Spleen (tissue), 11 donors: ENCODE data around the gene CEP152. TPM values are rescaled to one million over a fixed set of nuclear protein-coding genes. Genes with fewer than 3 reads are reported as not detected.

ENCODE experiments used
- DNase-seq: peaks from one replicate; pipeline ENCODE4 v3.0.0-alpha.2; 2020
- H3K27ac ChIP-seq, 8 donors: fragments of 200-600 bp; sonication (generic) in 7 of 8; 1 replicate in 4 of 8; 2 replicates in 4 of 8; pipeline versions ENCODE4 v1.5.0 to v1.8.0; 2016 to 2021; ENCODE audit warnings: inconsistent platforms in 4 of 8, mild to moderate bottlenecking in 4 of 8, moderate library complexity in 1 of 8
- H3K27me3 ChIP-seq, 7 donors: fragments of 200-600 bp; sonication (generic) in 6 of 7; replicated peaks in 1 of 7; 1 replicate in 4 of 7; 2 replicates in 3 of 7; pipeline versions ENCODE4 v1.5.0 to v1.8.0; 2016 to 2021; ENCODE audit warnings: inconsistent platforms in 3 of 7, mild to moderate bottlenecking in 1 of 7
- H3K36me3 ChIP-seq, 6 donors: fragments of 200-600 bp; sonication (generic) in 5 of 6; 1 replicate in 4 of 6; 2 replicates in 2 of 6; pipeline versions ENCODE4 v1.5.0 to v1.8.0; 2016 to 2021; ENCODE audit warnings: inconsistent platforms in 2 of 6
- H3K4me1 ChIP-seq, 6 donors: fragments of 200-600 bp; sonication (generic) in 5 of 6; 1 replicate in 3 of 6; 2 replicates in 3 of 6; pipeline versions ENCODE4 v1.5.0 to v1.8.0; 2016 to 2021; ENCODE audit warnings: inconsistent platforms in 3 of 6
- H3K4me3 ChIP-seq, 8 donors: fragments of 200-600 bp; sonication (generic) in 7 of 8; 1 replicate in 4 of 8; 2 replicates in 4 of 8; pipeline versions ENCODE4 v1.5.0 to v1.8.0; 2016 to 2021; ENCODE audit warnings: inconsistent platforms in 4 of 8, mild to moderate bottlenecking in 4 of 8, moderate library complexity in 2 of 8
- H3K9me3 ChIP-seq, 8 donors: fragments of 200-600 bp; sonication (generic) in 7 of 8; 1 replicate in 4 of 8; 2 replicates in 4 of 8; pipeline versions ENCODE4 v1.5.0 to v1.8.0; 2016 to 2021; ENCODE audit warnings: inconsistent platforms in 4 of 8
- POLR2A ChIP-seq, 3 donors: fragments of 450-650 bp; IDR thresholded peaks; one replicate each; pipeline ENCODE4 v1.5.1; 2017; ENCODE audit warnings: antibody characterized with exemption in 3 of 3, mild to moderate bottlenecking in 1 of 3
- POLR2AphosphoS5 ChIP-seq, 3 donors: sonication (generic); formaldehyde crosslinking; IDR thresholded peaks; one replicate each; pipeline ENCODE4 v1.5.1; 2017; ENCODE audit warnings: antibody characterized with exemption in 3 of 3
- WGBS, 5 donors: extraction: QIAGEN DNeasy Blood & Tissue Kit in 3 of 5; methylation state at CpG; one replicate each; pipeline versions ENCODE4 v1.1.5 to v1.1.7; 2013 to 2018; 5-methylcytosine and 5-hydroxymethylcytosine counted together
- intact Hi-C: fragments of 100-400 bp; cut with DNase I; formaldehyde crosslinking; loops from one replicate; pipeline ENCODE4 v1.15.0; 2023; ENCODE audit warnings: low total_unique reads
- polyA plus RNA-seq, 3 donors: library from polyadenylated mRNA; stranded (reverse); fragments of 200-250 nt; gene quantifications; one replicate each; pipeline ENCODE4 v1.2.1, GENCODE V29; 2013
- total RNA-seq, 7 donors: library from RNA; depleted of rRNA in 3 of 7; stranded (reverse); fragments of >200 nt in 3 of 7; fragmentation: NEBNext Ultra II Directional in 4 of 7; extraction: Animal tissue kit (Norgen Biotek cat#: 25700) in 4 of 7; gene quantifications; one replicate each; pipeline versions ENCODE4 v1.1.0 to v1.2.1, GENCODE V29; 2016 to 2021
- TF ChIP-seq, protein P1 (sequence below), 11 experiments: fragments of 200-600 bp in 7 of 11; fragments of 450-650 bp in 4 of 11; sonication (generic) in 4 of 11; IDR thresholded peaks in 8 of 11; conservative IDR thresholded peaks in 3 of 11; 1 replicate in 7 of 11; 2 replicates in 4 of 11; pipeline versions ENCODE4 v1.4.0 to v1.8.0; 2016 to 2021; ENCODE audit warnings: antibody characterized with exemption in 11 of 11, inconsistent platforms in 4 of 11, mild to moderate bottlenecking in 1 of 11
- donor health status: healthy with polysubstance abuse.
- donor health status: DM: no; HTN: no; CAD: no; lungs with moderate emphysema.
- donor health status: DM: no; HTN: no; CAD: no.
- donor health status: Bipolar disorder and iron deficiency.
- donor health status: healthy.
- donor health status: DM: no; HTN: no; CAD: no.
- donor health status: DM: yes; HTN: yes; CAD: no.

CEP152 gene
- total and polyA plus RNA-seq, 10 donors, result 1.2 to 15.1 (median 7.5) TPM

DNA sequence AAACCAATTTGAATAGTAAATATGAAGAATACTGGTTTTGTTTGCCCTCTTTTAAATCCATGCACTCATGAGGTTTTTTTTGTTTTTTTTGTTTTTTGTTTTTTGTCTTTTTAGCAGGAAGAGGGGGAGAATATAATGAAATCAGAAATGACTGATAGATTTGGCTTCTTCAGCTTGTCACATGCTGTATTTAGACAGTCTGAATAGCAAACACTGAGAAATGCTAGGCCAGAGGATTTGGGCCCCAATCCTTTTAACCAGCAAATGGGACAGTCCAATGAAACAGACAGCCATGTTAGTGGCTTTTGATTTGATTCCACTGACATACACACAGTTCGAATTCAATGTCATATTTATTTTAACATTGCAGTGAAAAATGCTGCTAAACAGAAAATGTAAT lies 14.2 kb upstream of the CEP152 start:
- Histone ChIP-seq H3K27ac (no peak overlapping the region), H3K36me3 (no peaks in the 10 kb centered on the region), H3K9me3 (peaks cover 0 to 7% (median 0%) of the 10 kb centered on the region in 8 donors), H3K4me3 (no peak overlapping the region), H3K4me1 (no peaks in the 10 kb centered on the region), H3K27me3 (peaks cover 0 to 10% (median 0%) of the 10 kb centered on the region in 7 donors)
- 82 to 98% (median 92%) methylated on average over 1 of the region's 1 CpG for WGBS, 5 donors
- TF ChIP-seq POLR2A (IDR thresholded peaks at IDR 0.05), result no peak
- TF ChIP-seq POLR2AphosphoS5 (IDR thresholded peaks at IDR 0.05), result no peak
- TF ChIP-seq, protein P1, sequence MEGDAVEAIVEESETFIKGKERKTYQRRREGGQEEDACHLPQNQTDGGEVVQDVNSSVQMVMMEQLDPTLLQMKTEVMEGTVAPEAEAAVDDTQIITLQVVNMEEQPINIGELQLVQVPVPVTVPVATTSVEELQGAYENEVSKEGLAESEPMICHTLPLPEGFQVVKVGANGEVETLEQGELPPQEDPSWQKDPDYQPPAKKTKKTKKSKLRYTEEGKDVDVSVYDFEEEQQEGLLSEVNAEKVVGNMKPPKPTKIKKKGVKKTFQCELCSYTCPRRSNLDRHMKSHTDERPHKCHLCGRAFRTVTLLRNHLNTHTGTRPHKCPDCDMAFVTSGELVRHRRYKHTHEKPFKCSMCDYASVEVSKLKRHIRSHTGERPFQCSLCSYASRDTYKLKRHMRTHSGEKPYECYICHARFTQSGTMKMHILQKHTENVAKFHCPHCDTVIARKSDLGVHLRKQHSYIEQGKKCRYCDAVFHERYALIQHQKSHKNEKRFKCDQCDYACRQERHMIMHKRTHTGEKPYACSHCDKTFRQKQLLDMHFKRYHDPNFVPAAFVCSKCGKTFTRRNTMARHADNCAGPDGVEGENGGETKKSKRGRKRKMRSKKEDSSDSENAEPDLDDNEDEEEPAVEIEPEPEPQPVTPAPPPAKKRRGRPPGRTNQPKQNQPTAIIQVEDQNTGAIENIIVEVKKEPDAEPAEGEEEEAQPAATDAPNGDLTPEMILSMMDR (IDR thresholded peaks at IDR 0.05 in 8 of 11, conservative IDR thresholded peaks at IDR 0.05 in 3 of 11), result no peak
- intact Hi-C loops, result no loop called here
- no peak for DNase-seq

DNA sequence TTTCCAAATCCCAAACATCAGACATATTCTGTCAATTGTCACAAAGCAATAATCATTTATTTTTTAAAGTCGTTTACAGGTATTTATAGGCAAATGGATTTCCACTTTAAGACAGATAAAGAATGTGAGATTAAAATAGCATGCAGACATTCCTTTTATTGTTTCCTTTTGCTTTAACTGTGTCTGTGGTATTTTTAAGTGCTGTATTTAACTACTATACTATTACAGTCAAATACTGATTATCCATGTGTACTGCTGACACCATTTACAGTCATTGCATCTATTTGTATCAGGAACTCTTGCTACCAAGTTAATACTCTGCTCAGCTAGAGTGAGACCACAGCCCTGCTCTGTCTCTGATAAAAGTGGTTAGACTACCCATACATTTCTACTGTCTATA lies 12.8 kb upstream of the CEP152 start:
- Histone ChIP-seq H3K27me3 (peaks cover 0 to 5% (median 0%) of the 10 kb centered on the region in 7 donors), H3K27ac (no peak overlapping the region), H3K36me3 (no peaks in the 10 kb centered on the region), H3K4me1 (no peaks in the 10 kb centered on the region), H3K4me3 (no peak overlapping the region), H3K9me3 (peaks cover 0 to 7% (median 0%) of the 10 kb centered on the region in 8 donors)
- no peak for TF ChIP-seq POLR2A (IDR thresholded peaks at IDR 0.05)
- no peak for TF ChIP-seq POLR2AphosphoS5 (IDR thresholded peaks at IDR 0.05)
- TF ChIP-seq, protein P1 (IDR thresholded peaks at IDR 0.05 in 8 of 11, conservative IDR thresholded peaks at IDR 0.05 in 3 of 11), result no peak
- intact Hi-C loops, result no loop called here
- no peak for DNase-seq
- WGBS, 5 donors, result 60 to 80% (median 71%) methylated on average over 1 of the region's 1 CpG

DNA sequence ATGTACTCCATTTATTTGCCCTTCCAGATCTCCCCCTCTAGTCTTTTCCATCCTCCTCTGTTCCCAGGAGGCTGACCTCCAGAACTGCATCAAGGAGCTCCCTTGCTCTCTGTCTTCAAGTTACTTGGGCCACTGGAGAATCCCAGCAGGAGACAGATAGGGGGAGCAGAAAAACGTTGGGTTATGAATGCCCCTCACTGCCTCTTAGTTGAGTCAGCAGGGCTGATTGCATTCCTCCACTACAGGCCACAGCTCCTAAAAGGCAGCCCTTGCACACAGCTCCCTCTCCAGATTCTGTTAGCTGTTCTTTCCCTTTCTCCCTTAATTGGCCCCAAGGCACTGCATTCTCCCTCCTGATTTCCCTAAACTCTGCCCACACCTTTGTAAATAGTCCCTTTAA lies 12.4 kb upstream of the CEP152 start:
- intact Hi-C loops, result no loop called here
- no peak overlapping the region for H3K27ac ChIP-seq
- DNase-seq, result no peak
- H3K9me3 ChIP-seq, result peaks cover 0 to 7% (median 0%) of the 10 kb centered on the region in 8 donors
- TF ChIP-seq POLR2A (IDR thresholded peaks at IDR 0.05), result no peak
- no peak for TF ChIP-seq POLR2AphosphoS5 (IDR thresholded peaks at IDR 0.05)
- TF ChIP-seq, protein P1 (IDR thresholded peaks at IDR 0.05 in 8 of 11, conservative IDR thresholded peaks at IDR 0.05 in 3 of 11), result no peak
- WGBS, 5 donors, result 24 to 44% (median 40%) methylated on average over 1 of the region's 1 CpG
- H3K27me3 ChIP-seq, result peaks cover 0 to 5% (median 0%) of the 10 kb centered on the region in 7 donors
- no peaks in the 10 kb centered on the region for H3K36me3 ChIP-seq
- H3K4me1 ChIP-seq, result no peaks in the 10 kb centered on the region
- H3K4me3 ChIP-seq, result no peak overlapping the region

DNA sequence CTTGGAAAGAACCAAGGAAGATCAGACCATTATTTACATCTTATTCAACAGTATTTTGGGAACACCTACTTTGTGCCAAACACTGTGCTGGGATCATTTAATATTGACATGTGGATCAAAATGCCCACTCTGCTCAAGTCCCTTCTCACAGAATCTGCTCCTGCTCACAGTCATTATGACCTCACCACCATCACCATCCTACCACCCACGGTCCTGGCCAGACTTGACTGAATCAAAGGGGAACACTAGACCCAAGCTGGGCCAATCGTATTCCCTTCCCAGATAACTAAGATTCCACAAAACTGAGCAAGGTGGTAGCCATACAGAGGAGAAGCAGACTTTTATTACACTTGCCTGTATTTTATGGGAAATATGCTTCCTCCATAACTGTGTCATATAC lies 3.4 kb upstream of the CEP152 start:
- Histone ChIP-seq H3K4me3 (no peak overlapping the region), H3K27me3 (peaks cover 0 to 4% (median 0%) of the 10 kb centered on the region in 7 donors), H3K36me3 (no peaks in the 10 kb centered on the region), H3K27ac (no peak overlapping the region), H3K4me1 (peaks cover 6 to 24% (median 18%) of the 10 kb centered on the region in 6 donors), H3K9me3 (no peaks in the 10 kb centered on the region)
- TF ChIP-seq POLR2A (IDR thresholded peaks at IDR 0.05) (no peak), POLR2AphosphoS5 (IDR thresholded peaks at IDR 0.05) (no peak)
- TF ChIP-seq, protein P1 (IDR thresholded peaks at IDR 0.05 in 8 of 11, conservative IDR thresholded peaks at IDR 0.05 in 3 of 11), result no peak
- WGBS, 5 donors, result 76 to 96% (median 83%) methylated on average over 2 of the region's 2 CpGs
- intact Hi-C loops, result loop anchor here (5.0 kb wide), 1 partner anchor 233 kb away; the partner anchor contains the start of gene SECISBP2L
- no peak for DNase-seq
